Memory B cell (primary cell): Measurements from ENCODE around the gene PMEL.
"Not testable (repeated sequence)": the region's sequence is repeated elsewhere in the genome, so short reads cannot be mapped to it uniquely, and the experiment has no call there.

Source experiments
- ATAC-seq: fragments of 150-1000 bp; cut with Tn5 transposase; 2 replicates; pipeline ENCODE4 v1.10.0; 2021; ENCODE audit warnings: low read depth, mild to moderate bottlenecking, moderate library complexity
- DNase-seq, 2 donors: peaks; one replicate each; pipeline ENCODE4 v3.0.0; 2022; ENCODE audit warnings: low spot score in 2 of 2
- H3K27ac Mint-ChIP-seq: one replicate; pipeline ENCODE4 v1.8.0; 2022; ENCODE audit warnings: mild to moderate bottlenecking, moderate library complexity, mixed read lengths
- H3K27me3 Mint-ChIP-seq: one replicate; pipeline ENCODE4 v1.8.0; 2022; ENCODE audit warnings: mixed read lengths
- H3K36me3 Mint-ChIP-seq: one replicate; pipeline ENCODE4 v1.8.0; 2022; ENCODE audit warnings: mild to moderate bottlenecking, mixed read lengths
- H3K4me1 Mint-ChIP-seq: one replicate; pipeline ENCODE4 v1.8.0; 2022; ENCODE audit warnings: mixed read lengths
- H3K4me3 Mint-ChIP-seq: one replicate; pipeline ENCODE4 v1.8.0; 2022; ENCODE audit warnings: mild to moderate bottlenecking, moderate library complexity, mixed read lengths
- H3K9me3 Mint-ChIP-seq: one replicate; pipeline ENCODE4 v1.8.0; 2022; ENCODE audit warnings: mixed read lengths

Gene PMEL

DNA sequence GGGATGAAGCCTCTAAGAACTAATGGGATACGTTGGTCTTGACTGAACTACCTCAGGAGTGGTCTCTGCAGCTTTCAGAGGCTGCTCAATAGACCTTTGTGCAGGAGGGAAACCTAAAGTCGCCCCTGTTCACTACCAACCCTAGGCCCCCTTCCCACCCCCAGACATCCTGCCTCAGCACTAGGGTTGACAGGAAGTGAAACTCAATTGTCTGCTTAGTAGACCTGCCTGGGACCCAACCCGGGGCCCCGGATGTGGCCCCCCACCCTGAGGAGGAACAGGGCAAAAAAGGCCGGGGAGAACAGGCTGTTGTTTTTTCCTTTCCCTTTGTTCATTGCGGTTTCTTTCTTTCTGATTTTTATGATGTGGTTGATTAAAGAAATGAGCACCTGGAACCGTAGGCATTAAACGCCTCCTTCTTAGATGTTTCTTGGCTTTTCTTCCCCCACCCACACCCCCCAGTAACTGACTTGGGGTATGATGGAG is 36.5 kb downstream of the PMEL start:
- H3K27me3 Mint-ChIP-seq = no peaks in the 10 kb centered on the region
- peaks cover 53% of the 10 kb centered on the region for H3K4me1 Mint-ChIP-seq
- peak overlapping the region; percentile 95 for H3K27ac Mint-ChIP-seq
- peak overlapping the region; percentile 99 for H3K4me3 Mint-ChIP-seq
- H3K36me3 Mint-ChIP-seq = peaks cover 7% of the 10 kb centered on the region
- H3K9me3 Mint-ChIP-seq = no peaks in the 10 kb centered on the region
- DNase-seq = peak; percentile 52 to 64
- ATAC-seq = peak; percentile 60

DNA sequence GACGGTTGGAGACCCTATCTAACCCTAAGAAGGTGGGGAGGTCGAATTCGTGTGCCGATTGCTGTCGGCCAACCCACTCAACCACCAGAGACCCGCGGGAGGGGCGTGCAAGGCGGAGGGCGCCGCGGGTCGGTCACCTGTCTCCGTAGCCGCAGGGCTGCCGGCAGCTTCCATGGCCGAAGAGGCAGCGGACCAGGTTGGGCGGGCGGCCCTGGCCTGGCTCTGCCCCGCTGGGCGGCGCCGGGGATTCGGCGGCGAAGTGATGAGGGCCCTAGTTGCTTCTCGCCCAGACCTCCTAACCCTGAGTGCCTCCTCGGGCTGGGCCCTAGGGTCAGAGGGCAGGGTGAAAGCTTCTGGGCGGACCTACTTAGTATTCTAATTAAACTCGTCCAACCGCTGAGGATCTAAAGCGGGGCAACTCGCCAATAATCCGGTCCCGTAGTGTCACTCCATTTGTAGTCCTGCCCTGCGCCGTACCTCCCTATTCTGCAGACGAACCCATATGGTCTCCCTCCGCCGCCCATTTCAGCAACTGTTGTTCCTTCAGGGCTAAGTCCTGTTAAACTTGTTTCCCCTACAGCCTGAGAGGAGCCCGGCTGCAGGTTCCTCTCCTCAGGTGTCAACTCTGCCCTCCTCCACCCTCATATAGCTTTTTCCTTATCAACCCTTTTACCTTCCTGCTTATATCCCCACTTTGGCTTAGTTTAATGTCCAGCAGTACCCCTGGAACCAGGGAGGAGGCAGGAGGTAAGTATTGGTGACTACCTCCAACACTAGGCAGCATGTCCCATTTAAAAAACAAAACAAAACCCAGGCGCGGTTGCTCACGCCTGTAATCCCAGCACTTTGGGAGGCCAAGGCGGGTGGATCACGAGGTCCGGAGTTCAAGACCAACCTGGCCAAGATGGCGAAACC is 38.0 kb downstream of the PMEL start, which contains the start of gene PYM1:
Gene PYM1 (minus strand): TSS at position 307 of the 915 bp plus-strand sequence. CDS start 133 bp downstream, at position 174.
- no peaks in the 10 kb centered on the region for H3K27me3 Mint-ChIP-seq
- H3K4me3 Mint-ChIP-seq = peak within 1 kb of the TSS; percentile 99
- peak within 1 kb of the TSS; percentile 91 for H3K27ac Mint-ChIP-seq
- peaks cover 48% of the 10 kb centered on the region for H3K4me1 Mint-ChIP-seq
- H3K9me3 Mint-ChIP-seq = no peaks in the 10 kb centered on the region
- peak; percentile 20 for ATAC-seq
- peaks cover 10% of the 10 kb centered on the region for H3K36me3 Mint-ChIP-seq
- peak; percentile 38 to 57 for DNase-seq

DNA sequence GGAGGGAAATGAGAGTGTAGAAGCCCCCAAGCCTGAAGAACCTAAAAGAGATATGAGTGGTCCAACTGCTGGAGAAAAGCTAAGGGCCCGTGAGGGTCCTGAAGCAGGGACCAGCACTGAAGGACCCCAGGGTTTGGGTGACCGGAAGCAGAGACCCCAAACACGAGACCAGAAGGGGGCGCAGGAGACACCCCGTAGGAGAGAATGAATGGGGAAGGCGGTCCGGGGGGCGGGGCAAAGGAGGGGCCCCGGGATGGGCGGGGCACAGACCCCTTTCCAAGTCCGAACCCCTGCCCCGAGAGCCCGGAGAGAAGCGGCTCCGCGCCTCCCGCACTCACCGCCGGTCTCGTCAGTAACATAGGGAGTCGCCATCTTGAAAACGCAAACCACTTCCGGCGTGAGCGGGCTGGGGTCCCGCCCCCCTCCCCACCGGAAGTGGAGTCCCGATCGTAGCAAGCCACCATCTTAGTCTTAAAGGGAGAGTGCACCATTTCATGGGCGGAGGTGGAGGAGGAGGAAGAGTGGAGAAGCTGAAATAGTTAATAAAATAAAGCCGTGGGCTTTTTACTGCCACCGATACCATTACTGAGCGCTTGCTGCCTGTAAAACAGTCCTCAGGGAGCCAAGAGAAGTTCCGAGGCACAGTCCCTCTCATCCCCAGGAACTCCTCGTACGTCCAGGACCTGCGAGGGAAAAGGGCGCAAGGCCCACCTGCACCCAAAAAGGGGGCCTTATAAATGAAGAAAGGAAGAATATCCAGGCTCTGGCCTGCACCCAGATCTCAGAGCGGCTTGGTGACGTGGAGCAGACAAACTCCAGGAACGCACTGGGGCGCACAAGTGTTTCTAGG is 38.9 kb downstream of the PMEL start:
- H3K36me3 Mint-ChIP-seq = peaks cover 11% of the 10 kb centered on the region
- DNase-seq (peak; percentile 78 to 87), ATAC-seq (peak; percentile 58)
- H3K4me3 Mint-ChIP-seq = peak overlapping the region; percentile 94
- no peaks in the 10 kb centered on the region for H3K9me3 Mint-ChIP-seq
- H3K27me3 Mint-ChIP-seq = no peaks in the 10 kb centered on the region
- H3K4me1 Mint-ChIP-seq = peaks cover 47% of the 10 kb centered on the region
- peak overlapping the region; percentile 91 for H3K27ac Mint-ChIP-seq

DNA sequence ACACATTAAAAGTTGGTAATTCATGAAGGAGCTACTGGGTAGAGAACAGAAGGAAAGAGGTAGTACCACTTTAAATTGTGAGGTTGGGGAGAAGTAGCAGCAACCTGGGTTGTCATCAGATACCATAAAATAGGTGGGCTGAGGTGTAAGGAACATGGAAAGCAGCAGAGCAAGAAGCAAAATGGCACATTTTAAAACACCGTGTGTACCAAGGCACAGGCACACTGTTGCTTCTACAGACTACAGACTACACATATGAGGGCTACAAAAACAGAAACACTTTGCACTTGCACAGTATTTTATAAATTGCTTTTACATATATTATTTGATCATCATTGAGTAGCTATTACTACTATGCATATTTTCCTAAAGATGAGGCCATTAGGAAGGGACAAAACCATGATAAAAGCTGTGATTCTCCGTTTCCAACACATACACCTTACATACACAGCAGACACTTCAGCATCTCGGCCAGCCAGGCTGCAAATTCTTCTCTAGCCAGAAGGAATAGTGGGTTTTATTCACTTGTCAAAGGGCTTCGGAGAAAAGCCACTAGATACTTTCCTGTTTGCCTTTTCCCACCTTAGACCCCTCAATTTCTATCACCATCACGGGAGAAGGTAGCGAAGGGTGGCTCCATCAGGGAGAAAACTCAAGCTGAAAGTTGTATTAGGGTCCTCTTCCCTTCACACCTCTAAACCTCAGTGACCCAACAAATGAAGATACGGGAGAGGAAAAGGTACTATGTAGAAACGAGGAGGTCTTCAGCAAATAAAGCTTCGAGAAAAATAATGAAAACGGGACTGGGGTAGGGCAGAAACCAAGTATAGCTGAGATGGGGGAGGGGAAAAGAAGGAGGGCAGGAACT is 39.7 kb downstream of the PMEL start:
- Mint-ChIP-seq H3K36me3 (peaks cover 9% of the 10 kb centered on the region), H3K27me3 (no peaks in the 10 kb centered on the region)
- DNase-seq = no peak

DNA sequence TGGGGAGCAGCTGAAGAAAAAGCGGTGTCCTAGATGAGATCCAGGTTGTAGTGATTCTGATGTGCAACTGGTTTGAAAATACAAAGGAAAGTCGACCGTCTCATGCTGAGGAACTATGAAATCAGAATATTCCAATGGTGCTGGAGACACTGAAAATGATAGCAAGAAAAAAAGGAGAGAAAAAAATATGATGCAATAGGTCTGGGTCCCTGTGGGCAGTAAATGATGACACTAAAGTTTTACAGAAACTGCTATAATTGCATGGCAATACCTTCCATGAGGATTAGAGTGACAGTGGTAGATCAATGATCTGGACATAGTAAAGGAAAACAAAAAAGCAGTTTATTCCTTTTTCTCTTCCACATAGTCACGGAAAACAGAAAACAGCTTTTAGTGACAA is 40.5 kb downstream of the PMEL start:
- no peak for ATAC-seq
- H3K9me3 Mint-ChIP-seq = no peaks in the 10 kb centered on the region
- H3K36me3 Mint-ChIP-seq = peaks cover 9% of the 10 kb centered on the region
- H3K4me3 Mint-ChIP-seq = peak overlapping the region; percentile 49
- H3K4me1 Mint-ChIP-seq = peaks cover 45% of the 10 kb centered on the region
- H3K27me3 Mint-ChIP-seq = no peaks in the 10 kb centered on the region
- H3K27ac Mint-ChIP-seq = peak overlapping the region; percentile 91
- no peak for DNase-seq

More for the DNA sequence above, 39.7 kb downstream of the PMEL start:
- Mint-ChIP-seq H3K4me1 (peaks cover 48% of the 10 kb centered on the region), H3K9me3 (no peaks in the 10 kb centered on the region), H3K4me3 (peak overlapping the region; percentile 94), H3K27ac (peak overlapping the region; percentile 91)
- ATAC-seq = peak; percentile 7

DNA sequence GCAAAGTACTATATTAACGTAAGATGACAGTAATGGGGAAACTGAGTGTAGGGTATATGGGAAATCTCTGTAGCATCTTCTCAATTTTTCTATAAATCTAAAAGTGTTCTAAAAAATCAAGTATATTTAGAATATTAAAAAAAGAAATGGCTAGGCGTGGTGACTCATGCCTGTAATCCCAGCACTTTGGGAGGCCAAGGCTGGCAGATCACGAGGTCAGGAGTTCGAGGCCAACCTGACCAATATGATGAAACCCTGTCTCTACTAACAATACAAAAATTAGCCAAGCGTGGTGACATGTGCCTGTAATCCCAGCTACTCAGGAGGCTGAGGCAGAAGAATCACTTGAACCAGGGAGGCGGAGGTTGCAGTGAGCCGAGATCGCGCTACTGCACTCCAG is 42.2 kb downstream of the PMEL start:
- H3K4me1 Mint-ChIP-seq = peaks cover 34% of the 10 kb centered on the region

DNA sequence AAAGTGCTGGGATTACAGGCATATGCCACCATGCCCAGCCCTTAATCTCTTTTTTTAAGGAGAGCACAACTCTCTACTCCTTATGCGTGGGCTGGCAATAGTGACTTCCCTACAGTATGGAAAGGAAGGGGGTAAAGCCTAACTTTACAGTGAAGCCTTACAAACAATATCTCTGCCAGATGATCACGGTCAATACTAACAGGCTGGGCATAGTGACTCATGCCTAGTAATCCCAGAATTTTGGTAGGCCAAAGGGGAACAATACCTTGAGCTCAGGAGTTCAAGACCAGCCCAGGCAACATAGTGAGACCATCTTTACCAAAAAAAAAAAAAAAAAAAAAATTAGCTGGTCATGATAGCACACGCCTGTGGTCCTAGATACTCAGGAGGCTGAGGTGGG is 43.7 kb downstream of the PMEL start:
- Mint-ChIP-seq H3K9me3 (no peaks in the 10 kb centered on the region), H3K27me3 (no peaks in the 10 kb centered on the region), H3K27ac (no peak overlapping the region), H3K4me3 (no peak overlapping the region), H3K4me1 (peaks cover 30% of the 10 kb centered on the region), H3K36me3 (peaks cover 9% of the 10 kb centered on the region)
- DNase-seq (no peak), ATAC-seq (no peak)

More for the DNA sequence above, 42.2 kb downstream of the PMEL start:
- not testable (repeated sequence) for ATAC-seq, H3K36me3 Mint-ChIP-seq, H3K9me3 Mint-ChIP-seq, DNase-seq, H3K27me3 Mint-ChIP-seq, H3K4me3 Mint-ChIP-seq, H3K27ac Mint-ChIP-seq

DNA sequence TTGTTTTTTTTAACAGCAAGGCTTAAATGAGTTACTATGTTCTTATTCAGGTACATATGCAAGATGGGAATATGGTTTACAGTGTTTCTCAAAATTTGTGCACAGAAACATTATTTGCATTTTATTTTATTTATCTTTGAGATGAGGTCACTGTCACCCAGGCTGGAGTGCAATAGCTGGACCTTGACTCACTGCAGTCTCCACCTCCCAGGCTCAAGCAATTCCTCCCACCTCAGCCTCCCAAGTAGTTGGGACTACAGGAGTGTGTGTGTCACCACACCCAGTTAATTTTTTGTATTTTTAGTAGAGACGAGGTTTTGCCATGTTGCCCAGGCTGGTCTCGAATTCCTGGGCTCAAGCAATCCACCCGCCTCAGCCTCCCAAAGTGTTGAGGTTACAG is 46.8 kb downstream of the PMEL start:
- not testable (repeated sequence) for H3K4me3 Mint-ChIP-seq, H3K27ac Mint-ChIP-seq, H3K9me3 Mint-ChIP-seq, ATAC-seq, DNase-seq, H3K27me3 Mint-ChIP-seq
- peaks cover 19% of the 10 kb centered on the region for H3K4me1 Mint-ChIP-seq
- peaks cover 14% of the 10 kb centered on the region for H3K36me3 Mint-ChIP-seq

DNA sequence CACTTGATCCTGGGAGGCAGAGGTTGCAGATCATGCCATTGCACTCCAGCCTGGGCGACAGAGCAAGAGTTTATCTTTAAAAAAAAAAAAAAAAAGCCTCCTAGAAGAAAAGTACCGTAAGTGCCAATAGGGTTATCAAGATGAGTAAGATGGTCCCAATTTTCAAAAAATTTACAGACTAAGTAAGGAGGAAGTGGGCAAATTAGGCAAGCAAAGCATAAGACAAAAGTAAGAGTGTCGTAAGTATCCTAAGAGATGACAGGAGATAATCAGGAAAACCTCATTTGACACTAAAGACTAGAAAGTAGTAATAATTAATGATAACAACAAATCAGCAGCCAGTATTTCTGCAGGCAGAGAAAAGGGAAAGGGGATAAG is 50.4 kb downstream of the PMEL start:
- Mint-ChIP-seq H3K27ac (peak overlapping the region; percentile 11), H3K4me1 (peaks cover 8% of the 10 kb centered on the region), H3K9me3 (no peaks in the 10 kb centered on the region), H3K27me3 (no peaks in the 10 kb centered on the region), H3K36me3 (peaks cover 13% of the 10 kb centered on the region), H3K4me3 (no peak overlapping the region)
- DNase-seq (no peak), ATAC-seq (no peak)

DNA sequence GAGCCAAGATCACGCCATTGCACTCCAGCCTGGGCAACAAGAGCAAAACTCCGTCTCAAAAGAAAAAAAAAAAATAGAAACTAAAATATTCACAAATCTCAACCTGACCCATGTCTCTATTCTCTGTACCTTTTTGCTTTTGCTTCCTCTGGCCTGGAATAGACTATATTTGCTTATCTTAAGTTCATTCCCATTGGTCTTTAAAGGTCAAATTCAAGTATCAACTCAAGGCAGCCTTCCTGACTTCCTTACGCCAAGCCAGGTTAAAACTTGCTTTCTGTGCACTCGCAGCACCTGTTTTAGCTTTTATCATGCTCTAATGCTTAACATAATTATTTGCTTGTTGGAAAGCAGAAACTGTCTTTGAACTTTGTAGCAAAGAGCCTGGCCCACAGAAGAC is 52.9 kb downstream of the PMEL start:
- Mint-ChIP-seq H3K27me3 (no peaks in the 10 kb centered on the region), H3K27ac (peak overlapping the region; percentile 30), H3K4me1 (peaks cover 12% of the 10 kb centered on the region), H3K9me3 (no peaks in the 10 kb centered on the region), H3K36me3 (peaks cover 13% of the 10 kb centered on the region), H3K4me3 (no peak overlapping the region)
- no peak for ATAC-seq
- DNase-seq = no peak

DNA sequence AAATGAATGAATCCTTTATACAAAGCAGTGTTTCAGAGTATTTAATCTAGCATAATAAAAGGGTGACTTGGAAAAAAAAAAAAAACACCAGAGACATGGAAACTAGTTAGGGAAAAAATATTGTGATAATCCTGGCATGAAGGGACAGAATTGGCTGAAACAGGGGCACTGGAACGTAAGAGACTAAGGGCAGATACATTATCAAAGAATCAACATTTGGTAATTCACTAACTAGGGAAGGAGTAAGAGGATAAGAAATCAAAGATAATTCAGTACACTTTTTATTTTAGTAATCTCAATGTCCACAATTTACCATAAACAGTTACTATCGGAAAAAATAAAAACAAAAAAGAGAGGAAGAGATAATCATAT is 56.3 kb downstream of the PMEL start:
- peak overlapping the region; percentile 54 for H3K27ac Mint-ChIP-seq
- H3K9me3 Mint-ChIP-seq = no peaks in the 10 kb centered on the region

DNA sequence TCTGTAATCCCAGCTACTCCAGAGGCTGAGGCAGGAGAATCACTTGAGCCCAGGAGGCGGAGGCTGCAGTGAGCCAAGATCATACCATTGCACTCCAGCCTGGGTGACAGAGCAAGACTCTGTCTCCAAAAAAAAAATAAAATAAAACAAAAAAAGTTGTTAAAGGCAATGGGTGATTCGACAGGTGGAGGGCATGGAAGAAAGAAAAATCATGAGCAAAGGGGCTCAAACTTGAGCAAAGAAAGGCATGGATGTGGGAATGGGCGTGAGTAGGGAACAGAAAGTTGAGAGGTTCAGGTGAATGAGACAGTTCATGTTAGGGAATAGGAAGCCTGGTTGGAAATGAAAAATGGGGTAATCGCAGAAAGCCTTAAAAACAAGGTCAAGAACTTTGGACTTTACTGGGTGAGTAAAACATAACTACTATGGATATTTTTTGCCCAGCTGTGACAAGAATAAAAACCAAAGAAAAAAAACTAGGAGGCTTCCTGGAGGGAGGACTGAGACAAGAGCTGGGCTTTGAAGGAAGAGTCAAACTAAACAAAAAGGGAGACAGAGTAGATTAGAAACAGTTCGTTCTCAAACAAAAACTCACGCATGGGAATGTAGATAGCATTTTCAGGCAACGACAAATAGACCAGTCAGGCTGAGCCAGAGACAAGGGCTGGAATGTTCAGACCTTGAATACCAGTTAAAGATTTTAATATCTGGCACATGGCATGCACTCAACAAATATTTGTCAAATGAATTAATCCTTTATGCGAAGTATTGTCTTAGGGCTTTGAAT is 56.9 kb downstream of the PMEL start:
- no peak overlapping the region for H3K4me3 Mint-ChIP-seq
- H3K27ac Mint-ChIP-seq = peak overlapping the region; percentile 54
- H3K27me3 Mint-ChIP-seq = no peaks in the 10 kb centered on the region
- peaks cover 4% of the 10 kb centered on the region for H3K4me1 Mint-ChIP-seq
- H3K36me3 Mint-ChIP-seq = peaks cover 6% of the 10 kb centered on the region
- H3K9me3 Mint-ChIP-seq = no peaks in the 10 kb centered on the region
- no peak for DNase-seq
- no peak for ATAC-seq

More for the DNA sequence above, 56.3 kb downstream of the PMEL start:
- no peak for DNase-seq
- peaks cover 8% of the 10 kb centered on the region for H3K36me3 Mint-ChIP-seq
- H3K4me1 Mint-ChIP-seq = peaks cover 6% of the 10 kb centered on the region
- ATAC-seq = no peak
- H3K27me3 Mint-ChIP-seq = no peaks in the 10 kb centered on the region
- H3K4me3 Mint-ChIP-seq = no peak overlapping the region

DNA sequence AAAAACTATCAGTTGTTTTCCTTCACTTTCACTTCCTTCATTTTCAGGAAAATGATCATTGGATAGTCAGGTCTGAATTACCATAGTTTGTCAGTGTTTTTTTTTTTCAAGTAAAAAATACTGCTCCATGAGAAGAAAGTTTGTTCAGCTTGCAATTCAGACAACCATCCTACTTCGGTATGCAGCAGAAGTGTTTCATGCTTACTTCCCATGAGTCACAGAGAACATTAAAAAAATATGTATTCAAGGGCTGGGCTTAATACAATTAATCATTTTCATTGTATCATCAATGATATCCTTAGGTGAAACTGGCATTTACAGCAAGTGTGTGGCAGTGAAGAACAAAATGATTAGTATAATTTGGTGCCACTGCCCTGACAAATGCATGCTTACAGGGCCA is 59.8 kb downstream of the PMEL start:
- DNase-seq (no peak), ATAC-seq (no peak)
- H3K36me3 Mint-ChIP-seq = peaks cover 12% of the 10 kb centered on the region
- no peaks in the 10 kb centered on the region for H3K27me3 Mint-ChIP-seq
- H3K4me1 Mint-ChIP-seq = peaks cover 4% of the 10 kb centered on the region
- H3K27ac Mint-ChIP-seq = no peak overlapping the region
- no peak overlapping the region for H3K4me3 Mint-ChIP-seq
- H3K9me3 Mint-ChIP-seq = no peaks in the 10 kb centered on the region
